ENCODE results near the gene TM4SF1.

- TF ChIP-seq CTCF (IDR thresholded peaks at IDR 0.05; ENCODE audit: low read length), result no peak
- TF ChIP-seq EZH2 (optimal IDR thresholded peaks at IDR 0.05; ENCODE audit: low read depth, low read length), result no peak
- no peak for TF ChIP-seq EZH2phosphoT487 (IDR thresholded peaks at IDR 0.05; ENCODE audit: low read length)
Observed at GRCh38 chr3:149395107-149396089, 17.9 kb upstream of the TM4SF1 start.

Measured in MM.1S (cell line).